Measurements from ENCODE around the gene SLCO2A1. TPM values are rescaled to one million over a fixed set of nuclear protein-coding genes. Genes with fewer than 3 reads are reported as not detected.

Gene SLCO2A1
- total and polyA plus RNA-seq, 2 donors (not counting 1 experiment from before 2014, with no cell fraction given) = not detected

DNA sequence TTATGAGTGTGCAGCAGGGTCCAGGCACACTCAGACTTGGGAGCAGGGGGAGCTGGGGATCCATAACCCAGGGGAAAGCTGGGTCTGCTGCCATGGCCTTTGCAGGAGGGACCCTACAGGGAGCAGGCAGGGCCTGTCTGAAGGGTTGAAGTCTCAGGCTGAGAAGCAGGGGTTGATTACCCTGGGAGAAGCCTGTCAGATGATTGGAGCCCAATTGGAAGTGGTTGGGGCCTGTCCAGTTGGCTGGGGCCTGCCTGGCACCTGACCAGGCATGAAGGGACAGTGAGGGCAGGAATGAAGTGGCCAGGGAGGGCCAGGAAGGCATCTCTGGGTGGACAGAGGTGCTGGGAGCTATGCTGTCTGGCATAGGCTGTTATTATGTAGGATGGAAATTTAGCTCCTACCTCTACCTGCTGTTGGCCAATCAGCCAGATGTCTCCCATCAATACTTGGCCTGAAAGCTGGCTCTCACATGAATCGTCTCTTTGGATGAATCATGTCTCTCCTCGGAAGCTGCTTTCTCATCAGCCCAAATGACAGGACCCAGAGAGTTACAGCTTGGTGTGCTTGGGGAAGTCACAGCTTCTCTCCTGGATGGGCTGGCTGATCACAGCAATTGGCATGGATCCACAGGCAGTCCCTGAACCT is 27.4 kb upstream of the SLCO2A1 start:
- no peak overlapping the region for H3K27ac Mint-ChIP-seq
- ATAC-seq (ENCODE audit: low read depth) = no peak

DNA sequence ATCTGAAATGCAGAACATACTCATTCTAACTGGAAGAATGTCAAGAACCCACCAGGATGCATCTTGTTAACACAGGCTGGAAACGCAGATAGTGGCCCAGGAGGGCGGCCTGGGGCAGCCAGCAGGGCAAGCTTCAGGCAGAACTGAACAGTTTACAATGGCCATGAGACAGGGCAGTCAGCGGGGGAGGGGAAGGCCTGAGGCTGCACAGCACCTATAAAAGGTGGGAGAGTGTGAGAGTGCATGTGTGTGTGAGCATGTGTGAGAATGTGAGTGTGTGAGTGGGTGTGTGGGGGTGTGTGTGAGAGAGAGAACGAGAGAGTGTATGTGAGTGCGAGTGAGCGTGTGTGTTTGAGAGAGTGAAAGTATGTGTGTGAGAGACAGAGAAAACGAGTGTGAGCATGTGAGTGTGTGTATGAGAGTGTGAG is 26.8 kb upstream of the SLCO2A1 start:
- ATAC-seq (ENCODE audit: low read depth) = no peak
- H3K27ac ChIP-seq (ENCODE audit: low read length in 2 of 2) = no peak overlapping the region
- intact Hi-C loops (cut with micrococcal nuclease) = no loop called here

More for the DNA sequence above, 27.4 kb upstream of the SLCO2A1 start:
- intact Hi-C loops (cut with micrococcal nuclease) = no loop called here
- peaks cover 0 to 3% (median 1%) of the 10 kb centered on the region in 4 experiments for H3K27me3 ChIP-seq (replicated peaks in 1 of 4; ENCODE audit: control extremely low read depth in 1 of 4, control insufficient read depth in 3 of 4, insufficient read depth in 4 of 4, low read length in 3 of 4)
- ChIA-PET CTCF (no interaction called here), POLR2A (no interaction called here)
- H4K20me1 ChIP-seq (ENCODE audit: control insufficient read depth, insufficient read depth, low read length, poor library complexity, severe bottlenecking) = no peaks in the 10 kb centered on the region
- 100% methylated on average over 2 of the region's 2 CpGs for WGBS (ENCODE audit: insufficient coverage)
- no peak overlapping the region for H2AFZ ChIP-seq (ENCODE audit: insufficient read depth, low read depth, low read length, poor library complexity, severe bottlenecking)
- Mint-ChIP-seq H3K4me3 (no peak overlapping the region), H3K4me1 (no peaks in the 10 kb centered on the region), H3K9me3 (ENCODE audit: insufficient read depth) (no peaks in the 10 kb centered on the region), H3K27me3 (peaks cover 9% of the 10 kb centered on the region)
- no peak overlapping the region for H3K4me3 ChIP-seq (ENCODE audit: control extremely low read depth in 1 of 5, extremely low read depth in 1 of 5, insufficient read depth in 1 of 5, low read depth in 2 of 5, low read length in 4 of 5)
- no peak for DNase-seq
- H3K4me1 ChIP-seq (ENCODE audit: control insufficient read depth in 2 of 2, insufficient read depth in 2 of 2, low read length in 2 of 2) = no peaks in the 10 kb centered on the region
- no peak overlapping the region for H3K27ac ChIP-seq (ENCODE audit: low read length in 2 of 2)
- TF ChIP-seq, protein P1, sequence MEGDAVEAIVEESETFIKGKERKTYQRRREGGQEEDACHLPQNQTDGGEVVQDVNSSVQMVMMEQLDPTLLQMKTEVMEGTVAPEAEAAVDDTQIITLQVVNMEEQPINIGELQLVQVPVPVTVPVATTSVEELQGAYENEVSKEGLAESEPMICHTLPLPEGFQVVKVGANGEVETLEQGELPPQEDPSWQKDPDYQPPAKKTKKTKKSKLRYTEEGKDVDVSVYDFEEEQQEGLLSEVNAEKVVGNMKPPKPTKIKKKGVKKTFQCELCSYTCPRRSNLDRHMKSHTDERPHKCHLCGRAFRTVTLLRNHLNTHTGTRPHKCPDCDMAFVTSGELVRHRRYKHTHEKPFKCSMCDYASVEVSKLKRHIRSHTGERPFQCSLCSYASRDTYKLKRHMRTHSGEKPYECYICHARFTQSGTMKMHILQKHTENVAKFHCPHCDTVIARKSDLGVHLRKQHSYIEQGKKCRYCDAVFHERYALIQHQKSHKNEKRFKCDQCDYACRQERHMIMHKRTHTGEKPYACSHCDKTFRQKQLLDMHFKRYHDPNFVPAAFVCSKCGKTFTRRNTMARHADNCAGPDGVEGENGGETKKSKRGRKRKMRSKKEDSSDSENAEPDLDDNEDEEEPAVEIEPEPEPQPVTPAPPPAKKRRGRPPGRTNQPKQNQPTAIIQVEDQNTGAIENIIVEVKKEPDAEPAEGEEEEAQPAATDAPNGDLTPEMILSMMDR (IDR thresholded peaks at IDR 0.05) = no peak
- TF ChIP-seq EZH2 (IDR thresholded peaks at IDR 0.05; ENCODE audit: borderline replicate concordance, insufficient read depth, low read depth, low read length, poor library complexity, severe bottlenecking) = no peak
- H3K4me2 ChIP-seq (replicated peaks; ENCODE audit: low read depth, low read length, poor library complexity, severe bottlenecking) = no peak overlapping the region
- no peaks in the 10 kb centered on the region for H3K9me3 ChIP-seq (ENCODE audit: control extremely low read depth in 1 of 3, control insufficient read depth in 2 of 3, insufficient read depth in 1 of 3, low read length in 2 of 3)
- no peaks in the 10 kb centered on the region for H3K79me2 ChIP-seq (ENCODE audit: control insufficient read depth, insufficient read depth, low read length)
- no peak overlapping the region for H3K9ac ChIP-seq (ENCODE audit: low read length)
- no peaks in the 10 kb centered on the region for H3K36me3 ChIP-seq (replicated peaks in 1 of 2; ENCODE audit: control extremely low read depth in 1 of 2, control insufficient read depth in 1 of 2, extremely low read depth in 1 of 2, insufficient read depth in 2 of 2, low read length in 1 of 2)

More for the DNA sequence above, 26.8 kb upstream of the SLCO2A1 start:
- Mint-ChIP-seq H3K27ac (no peak overlapping the region), H3K4me3 (no peak overlapping the region), H3K9me3 (ENCODE audit: insufficient read depth) (no peaks in the 10 kb centered on the region), H3K4me1 (no peaks in the 10 kb centered on the region), H3K27me3 (peaks cover 5% of the 10 kb centered on the region)
- H3K27me3 ChIP-seq (replicated peaks in 1 of 4; ENCODE audit: control extremely low read depth in 1 of 4, control insufficient read depth in 3 of 4, insufficient read depth in 4 of 4, low read length in 3 of 4) = peaks cover 0 to 3% (median 1%) of the 10 kb centered on the region in 4 experiments
- no peak overlapping the region for H3K4me3 ChIP-seq (ENCODE audit: control extremely low read depth in 1 of 5, extremely low read depth in 1 of 5, insufficient read depth in 1 of 5, low read depth in 2 of 5, low read length in 4 of 5)
- POLR2A ChIA-PET = no interaction called here
- H3K9me3 ChIP-seq (ENCODE audit: control extremely low read depth in 1 of 3, control insufficient read depth in 2 of 3, insufficient read depth in 1 of 3, low read length in 2 of 3) = no peaks in the 10 kb centered on the region
- no peak for TF ChIP-seq EZH2 (IDR thresholded peaks at IDR 0.05; ENCODE audit: borderline replicate concordance, insufficient read depth, low read depth, low read length, poor library complexity, severe bottlenecking)
- TF ChIP-seq, protein P1 (IDR thresholded peaks at IDR 0.05) = no peak
- H3K36me3 ChIP-seq (replicated peaks in 1 of 2; ENCODE audit: control extremely low read depth in 1 of 2, control insufficient read depth in 1 of 2, extremely low read depth in 1 of 2, insufficient read depth in 2 of 2, low read length in 1 of 2) = no peaks in the 10 kb centered on the region
- H3K9ac ChIP-seq (ENCODE audit: low read length) = no peak overlapping the region
- no peak for DNase-seq
- no peak overlapping the region for H2AFZ ChIP-seq (ENCODE audit: insufficient read depth, low read depth, low read length, poor library complexity, severe bottlenecking)
- H3K4me2 ChIP-seq (replicated peaks; ENCODE audit: low read depth, low read length, poor library complexity, severe bottlenecking) = no peak overlapping the region
- no peaks in the 10 kb centered on the region for H3K4me1 ChIP-seq (ENCODE audit: control insufficient read depth in 2 of 2, insufficient read depth in 2 of 2, low read length in 2 of 2)
- no peaks in the 10 kb centered on the region for H4K20me1 ChIP-seq (ENCODE audit: control insufficient read depth, insufficient read depth, low read length, poor library complexity, severe bottlenecking)
- 92% methylated on average over 7 of the region's 7 CpGs for WGBS (ENCODE audit: insufficient coverage)
- CTCF ChIA-PET = no interaction called here
- no peaks in the 10 kb centered on the region for H3K79me2 ChIP-seq (ENCODE audit: control insufficient read depth, insufficient read depth, low read length)
